ENCODE results near the gene DQX1. TPM values are rescaled to one million over a fixed set of nuclear protein-coding genes. Genes with fewer than 3 reads are reported as not detected.

The DQX1 gene
- total and polyA plus RNA-seq, 2 of the 8 experiments (the other 6 are each of a cell fraction or from before 2014, with no cell fraction given): 0.76 to 1.1 TPM

GRCh38 chr2:74525717-74526648 lies at the start of gene DQX1 (continued):
- TF ChIP-seq TEAD4 (IDR thresholded peaks at IDR 0.05; ENCODE audit: low read depth, low read length) (no peak), SAP30 (IDR thresholded peaks at IDR 0.05; ENCODE audit: insufficient read depth, insufficient replicate concordance, low read length) (no peak), BACH1 (IDR thresholded peaks at IDR 0.05; ENCODE audit: low read length) (no peak), CBX8 (IDR thresholded peaks at IDR 0.05; ENCODE audit: borderline replicate concordance, low read depth, low read length) (no peak), SP1 (IDR thresholded peaks at IDR 0.05; ENCODE audit: low read depth, low read length) (0 out of 2 replicates have a peak, but pooled peaks have one; percentile 14), TAF1 (IDR thresholded peaks at IDR 0.05; ENCODE audit: low read depth, low read length) (0 out of 2 replicates have a peak, but pooled peaks have one; percentile 5), SUZ12 (IDR thresholded peaks at IDR 0.05; ENCODE audit: low read length) (no peak), POLR2A (IDR thresholded peaks at IDR 0.05; ENCODE audit: control extremely low read depth in 1 of 2, low read depth in 2 of 2, low read length in 2 of 2) (0 out of 3 replicates have a peak, but pooled peaks of 1 of the 2 experiments have one; percentile 26), ATF3 (IDR thresholded peaks at IDR 0.05; ENCODE audit: insufficient read depth, low read depth, low read length) (no peak), JUND (IDR thresholded peaks at IDR 0.05; ENCODE audit: low read length) (no peak), CTBP2 (IDR thresholded peaks at IDR 0.05; ENCODE audit: borderline replicate concordance, insufficient read depth, insufficient read length, low read length) (no peak), YY1 (IDR thresholded peaks at IDR 0.05; ENCODE audit: low read depth, low read length) (no peak), CBX5 (IDR thresholded peaks at IDR 0.05; ENCODE audit: low read depth, low read length) (no peak), CHD1 (IDR thresholded peaks at IDR 0.05; ENCODE audit: low read depth, low read length) (no peak)
